K562 (cell line): ENCODE data around the gene YLPM1. TPM values are rescaled to one million over a fixed set of nuclear protein-coding genes. Genes with fewer than 3 reads are reported as not detected.

Experiments used
- BCLAF1 ChIP-seq, 2 experiments: fragments of 450-650 bp in 1 of 2; IDR thresholded peaks; 2 replicates each; pipeline ENCODE4 v1.6.1; 2011 to 2017; ENCODE audit warnings: low read depth in 2 of 2, antibody characterized with exemption in 1 of 2, borderline replicate concordance in 1 of 2, low read length in 1 of 2, mild to moderate bottlenecking in 1 of 2, mixed read lengths in 1 of 2; ENCODE audit not compliant: control insufficient read depth in 1 of 2
- CREB5 ChIP-seq: fragments of 250-450 bp; sonication (Bioruptor Pico); IDR thresholded peaks from 2 replicates; pipeline ENCODE4 v1.5.0; 2020; ENCODE audit warnings: mild to moderate bottlenecking
- ELF1 ChIP-seq: fragments of 200-800 bp; sonication (Bioruptor generic); IDR thresholded peaks from 2 replicates; pipeline ENCODE4 v1.6.1; 2016; ENCODE audit warnings: missing genetic modification characterization, missing compliant biosample characterization
- EP400 ChIP-seq: fragments of 450-650 bp; IDR thresholded peaks from 2 replicates; pipeline ENCODE4 v1.6.1; 2017; ENCODE audit warnings: antibody characterized with exemption, mild to moderate bottlenecking, moderate library complexity
- NCOA4 ChIP-seq: fragments of 450-650 bp; IDR thresholded peaks from 2 replicates; pipeline ENCODE4 v1.6.1; 2018; ENCODE audit warnings: mild to moderate bottlenecking; ENCODE audit not compliant: partially characterized antibody
- NUFIP1 ChIP-seq: fragments of 450-650 bp; IDR thresholded peaks from 2 replicates; pipeline ENCODE4 v1.6.1; 2018; ENCODE audit not compliant: partially characterized antibody
- ZBTB40 ChIP-seq, 2 experiments: fragments of 450-650 bp in 1 of 2; sonication (generic) in 1 of 2; formaldehyde crosslinking in 1 of 2; IDR thresholded peaks; 2 replicates each; pipeline versions ENCODE4 v1.7.1 to v1.9.0; 2016 to 2022; ENCODE audit warnings: inconsistent platforms in 1 of 2, mild to moderate bottlenecking in 1 of 2, missing genetic modification reagents in 1 of 2
- polyA plus RNA-seq, 8 experiments: library from polyadenylated mRNA; depleted of rRNA in 4 of 8; stranded (reverse) in 5 of 8; unstranded in 3 of 8; fragments of >200 nt; fragmentation: Nextera tagmentation in 2 of 8; fragmentation: Illumina TruSeq in 1 of 8; extraction: Ambion mirVana in 2 of 8; extraction: Trizol in 1 of 8; gene quantifications; 2 replicates each; pipeline versions ENCODE4 v1.2.1 to v1.2.3, GENCODE V29; 2011 to 2014; ENCODE audit warnings: inconsistent platforms in 1 of 8, missing spikeins in 1 of 8
- total RNA-seq, 7 experiments: library from RNA; depleted of rRNA in 6 of 7; stranded (reverse); fragments of >200 nt in 6 of 7; fragmentation: Illumina TruSeq in 2 of 7; extraction: Trizol in 2 of 7; gene quantifications; 2 replicates each; pipeline versions ENCODE4 v1.2.1 to v1.2.3, GENCODE V29; 2011 to 2021; ENCODE audit warnings: low replicate concordance in 1 of 7

YLPM1 gene
- total and polyA plus RNA-seq, 9 of the 15 experiments (the other 6 are each of a cell fraction or from before 2014, with no cell fraction given): 7.2 to 32.7 (median 14.6) TPM

GRCh38 chr14:74838166-74838565, 75.0 kb downstream of the YLPM1 start (continued):
- TF ChIP-seq ZBTB40 (IDR thresholded peaks at IDR 0.05) (no peak), ZBTB40 (CRISPR knock-in tag; IDR thresholded peaks at IDR 0.05) (no peak), NCOA4 (no peak), ELF1 (tag) (no peak), EP400 (no peak), CREB5 (CRISPR knock-in tag) (no peak), NUFIP1 (no peak), BCLAF1 (IDR thresholded peaks at IDR 0.05; ENCODE audit: borderline replicate concordance in 1 of 2, control insufficient read depth in 1 of 2, low read depth in 2 of 2, low read length in 1 of 2) (no peak)
